T-cell (primary cell): ENCODE measurements around the gene AZGP1. TPM values are rescaled to one million over a fixed set of nuclear protein-coding genes. Genes with fewer than 3 reads are reported as not detected.

Source experiments
- ATAC-seq, 4 experiments: fragments of 200-7000 bp in 3 of 4; fragments of 150-1000 bp in 1 of 4; cut with Tn5 transposase; replicated peaks in 1 of 4; 1 replicate in 3 of 4; 2 replicates in 1 of 4; pipeline ENCODE4 v1.10.0; 2021; ENCODE audit warnings: moderate library complexity in 3 of 4, mild to moderate bottlenecking in 2 of 4, moderate number of reproducible peaks in 1 of 4
- CTCF ChIA-PET, 2 donors: fragments of 300-600 bp; sonication (Branson Sonifier 250); formaldehyde crosslinking; loops; one replicate each; lab custom pipeline; 2022; ENCODE audit warnings: antibody characterized with exemption in 2 of 2; lab: Charles Lee
- POLR2A ChIA-PET, 2 donors: fragments of 300-600 bp; sonication (Branson Sonifier 250); formaldehyde crosslinking; loops; one replicate each; lab custom pipeline; 2022; ENCODE audit warnings: antibody characterized with exemption in 2 of 2; lab: Charles Lee
- DNase-seq, 35 experiments: peaks; one replicate each; pipeline versions ENCODE4 v3.0.0 to v3.0.0-alpha.2; 2013 to 2023
- H3K27ac ChIP-seq: one replicate; pipeline ENCODE4 v1.5.1; 2013; ENCODE audit warnings: low read length
- H3K27me3 ChIP-seq, 2 experiments: replicated peaks in 1 of 2; 1 replicate in 1 of 2; 2 replicates in 1 of 2; pipeline versions ENCODE4 v1.6.1 to v1.7.0; 2013; ENCODE audit warnings: low read length in 1 of 2, mixed read lengths in 1 of 2; ENCODE audit not compliant: control insufficient read depth in 2 of 2, insufficient read depth in 2 of 2; ENCODE audit errors: extremely low read depth in 1 of 2
- H3K36me3 ChIP-seq, 2 donors: 1 replicate in 1 of 2; 2 replicates in 1 of 2; pipeline versions ENCODE4 v1.6.1 to v1.7.0; 2013; ENCODE audit warnings: low read length in 1 of 2; ENCODE audit not compliant: control insufficient read depth in 2 of 2, insufficient read depth in 1 of 2; ENCODE audit errors: extremely low read depth in 1 of 2
- H3K4me1 ChIP-seq, 2 experiments: 1 replicate in 1 of 2; 2 replicates in 1 of 2; pipeline versions ENCODE4 v1.6.1 to v1.7.0; 2013; ENCODE audit warnings: low read length in 2 of 2, mixed read lengths in 1 of 2; ENCODE audit not compliant: insufficient read depth in 2 of 2, control insufficient read depth in 1 of 2; ENCODE audit errors: extremely low read depth in 1 of 2
- H3K4me3 ChIP-seq, 2 donors: 1 replicate in 1 of 2; 2 replicates in 1 of 2; pipeline versions ENCODE4 v1.5.1 to v1.7.0; 2013; ENCODE audit warnings: mild to moderate bottlenecking in 2 of 2, low read length in 1 of 2, moderate library complexity in 1 of 2; ENCODE audit not compliant: control insufficient read depth in 1 of 2; ENCODE audit errors: extremely low read depth in 1 of 2
- H3K9me3 ChIP-seq: 2 replicates; pipeline ENCODE4 v1.7.0; 2013
- H3K27ac Mint-ChIP-seq, 2 donors: one replicate each; pipeline ENCODE4 v1.8.0; 2020 to 2021; ENCODE audit warnings: mild to moderate bottlenecking in 2 of 2, mixed read lengths in 2 of 2
- H3K27me3 Mint-ChIP-seq, 2 donors: one replicate each; pipeline ENCODE4 v1.8.0; 2021 to 2022; ENCODE audit warnings: mixed read lengths in 2 of 2
- H3K36me3 Mint-ChIP-seq: one replicate; pipeline ENCODE4 v1.8.0; 2021; ENCODE audit warnings: mixed read lengths
- H3K4me1 Mint-ChIP-seq, 3 donors: one replicate each; pipeline ENCODE4 v1.8.0; 2020 to 2022; ENCODE audit warnings: mixed read lengths in 3 of 3, mild to moderate bottlenecking in 1 of 3
- H3K4me3 Mint-ChIP-seq, 3 donors: one replicate each; pipeline ENCODE4 v1.8.0; 2020 to 2022; ENCODE audit warnings: mild to moderate bottlenecking in 3 of 3, mixed read lengths in 3 of 3, moderate library complexity in 3 of 3
- H3K9me3 Mint-ChIP-seq, 3 donors: one replicate each; pipeline ENCODE4 v1.8.0; 2020 to 2022; ENCODE audit warnings: mixed read lengths in 3 of 3
- WGBS: methylation state at CpG from one replicate; pipeline ENCODE4 v1.1.5; 2013; ENCODE audit warnings: missing lambda C conversion rate; ENCODE audit not compliant: insufficient coverage; 5-methylcytosine and 5-hydroxymethylcytosine counted together
- total RNA-seq, 35 experiments: library from RNA in 6 of 35; stranded (reverse) in 6 of 35; fragments of 120-200 nt in 1 of 35; gene quantifications; one replicate each; pipeline versions ENCODE4 v1.2.1 to v1.2.4 and lab custom pipeline; 2013 to 2026

Gene AZGP1
- total RNA-seq, 5 donors from 2014 or later (not counting 1 experiment from before 2014, with no cell fraction given): 0.56 to 1.3 (median 0.89) TPM; not detected in 2

- no peaks in the 10 kb centered on the region for H3K4me1 Mint-ChIP-seq
- WGBS: 54% methylated on average over 2 of the region's 14 CpGs
- Histone ChIP-seq H3K4me3 (no peak overlapping the region), H3K27me3 (peaks cover 0 to 8% of the 10 kb centered on the region in 2 experiments), H3K36me3 (no peaks in the 10 kb centered on the region), H3K9me3 (no peaks in the 10 kb centered on the region), H3K27ac (no peak overlapping the region), H3K4me1 (no peaks in the 10 kb centered on the region)
- H3K4me3 Mint-ChIP-seq: no peak overlapping the region
- CTCF ChIA-PET: no interaction called here
- ATAC-seq (no peak), DNase-seq (no peak)
- H3K27me3 Mint-ChIP-seq: peaks cover 5 to 8% of the 10 kb centered on the region in 2 donors
- H3K27ac Mint-ChIP-seq: no peak overlapping the region
- POLR2A ChIA-PET: interaction anchor here in 1 of 2 donors (0.5 kb wide), 1 partner anchor 13 kb away, joined by 3 read pairs; no protein-coding TSS in a partner anchor
- no peaks in the 10 kb centered on the region for H3K9me3 Mint-ChIP-seq
- H3K36me3 Mint-ChIP-seq: no peaks in the 10 kb centered on the region
Observed at GRCh38 chr7:100003711-100004661, 28.2 kb upstream of the AZGP1 start.

GRCh38 chr7:100000239-100000638, 24.4 kb upstream of the AZGP1 start:
- Mint-ChIP-seq H3K4me1 (peaks cover 15 to 20% (median 18%) of the 10 kb centered on the region in 3 donors), H3K36me3 (no peaks in the 10 kb centered on the region), H3K27me3 (peaks cover 0 to under 1% of the 10 kb centered on the region in 2 donors), H3K27ac (no peak overlapping the region), H3K9me3 (no peaks in the 10 kb centered on the region), H3K4me3 (no peak overlapping the region)
- Histone ChIP-seq H3K27me3 (no peaks in the 10 kb centered on the region), H3K9me3 (no peaks in the 10 kb centered on the region), H3K36me3 (no peaks in the 10 kb centered on the region), H3K4me1 (peaks cover 7 to 18% of the 10 kb centered on the region in 2 experiments), H3K27ac (no peak overlapping the region), H3K4me3 (no peak overlapping the region)
- DNase-seq: no peak
- CTCF ChIA-PET: interaction anchor here in 1 of 2 donors (0.7 kb wide), 1 partner anchor 516 kb away, joined by 5 read pairs; no protein-coding TSS in a partner anchor
- 87% methylated on average over 12 of the region's 13 CpGs for WGBS
- ATAC-seq: no peak
- POLR2A ChIA-PET: no interaction called here

GRCh38 chr7:99997545-99998137, 21.8 kb upstream of the AZGP1 start:
- DNase-seq (peak; percentile 54 to 85 (median 67)), ATAC-seq (peak; percentile 91 to 98 (median 96))
- H3K27ac Mint-ChIP-seq: peak overlapping the region; percentile 92 to 93
- Histone ChIP-seq H3K27me3 (peaks cover 0 to 1% of the 10 kb centered on the region in 2 experiments), H3K4me1 (peaks cover 7 to 18% of the 10 kb centered on the region in 2 experiments), H3K36me3 (no peaks in the 10 kb centered on the region), H3K9me3 (no peaks in the 10 kb centered on the region), H3K27ac (peak overlapping the region; percentile 79), H3K4me3 (peak overlapping the region; percentile 47)
- H3K27me3 Mint-ChIP-seq: peaks cover 0 to 3% of the 10 kb centered on the region in 2 donors
- H3K36me3 Mint-ChIP-seq: no peaks in the 10 kb centered on the region
- CTCF ChIA-PET: interaction anchor here in 1 of 2 donors (0.5 kb wide), 1 partner anchor 29 kb away, joined by 4 read pairs; no protein-coding TSS in a partner anchor
- peaks cover 15 to 20% (median 18%) of the 10 kb centered on the region in 3 donors for H3K4me1 Mint-ChIP-seq
- no peaks in the 10 kb centered on the region for H3K9me3 Mint-ChIP-seq
- whole genome bisulfite sequencing: 3% methylated on average over 30 of the region's 35 CpGs
- peak overlapping the region; percentile 69 to 79 (median 74) for H3K4me3 Mint-ChIP-seq
- POLR2A ChIA-PET: interaction anchor here in 1 of 2 donors (1.0 kb wide), 1 partner anchor 15 kb away, joined by 7 read pairs; no protein-coding TSS in a partner anchor

GRCh38 chr7:99996755-99997544, 21.1 kb upstream of the AZGP1 start:
- Histone ChIP-seq H3K27ac (peak overlapping the region; percentile 79), H3K27me3 (peaks cover 0 to 8% of the 10 kb centered on the region in 2 experiments), H3K4me3 (peak overlapping the region; percentile 44 to 47), H3K36me3 (no peaks in the 10 kb centered on the region), H3K4me1 (peaks cover 7 to 18% of the 10 kb centered on the region in 2 experiments), H3K9me3 (no peaks in the 10 kb centered on the region)
- H3K27me3 Mint-ChIP-seq: peaks cover 0 to 3% of the 10 kb centered on the region in 2 donors
- peak in 1 of 4 experiments; percentile 11 for ATAC-seq
- H3K27ac Mint-ChIP-seq: peak overlapping the region; percentile 92 to 93
- ChIA-PET POLR2A (interaction anchor here (0.7 to 1.0 kb wide), 2 partner anchors 16 to 81 kb away, joined by 3 to 7 read pairs; no protein-coding TSS in a partner anchor), CTCF (interaction anchor here (0.5 to 1.5 kb wide), 3 partner anchors 18 to 79 kb away, joined by 4 to 5 read pairs (median 4); partner anchors contain the start of gene ZKSCAN1 (in 1 of the 2))
- no peaks in the 10 kb centered on the region for H3K9me3 Mint-ChIP-seq
- H3K4me1 Mint-ChIP-seq: peaks cover 15 to 20% (median 18%) of the 10 kb centered on the region in 3 donors
- 57% methylated on average over 15 of the region's 15 CpGs for WGBS
- no peaks in the 10 kb centered on the region for H3K36me3 Mint-ChIP-seq
- DNase-seq: no peak
- peak overlapping the region; percentile 69 to 79 (median 74) for H3K4me3 Mint-ChIP-seq

- WGBS: 40% methylated on average over 1 of the region's 8 CpGs
- CTCF ChIA-PET: interaction anchor here in 1 of 2 donors (0.8 kb wide), 1 partner anchor 22 kb away, joined by 3 read pairs; no protein-coding TSS in a partner anchor
- Histone ChIP-seq H3K27ac (no peak overlapping the region), H3K9me3 (no peaks in the 10 kb centered on the region), H3K4me1 (peaks cover 7 to 22% of the 10 kb centered on the region in 2 experiments), H3K27me3 (peaks cover 0 to 16% of the 10 kb centered on the region in 2 experiments), H3K4me3 (no peak overlapping the region), H3K36me3 (no peaks in the 10 kb centered on the region)
- H3K4me3 Mint-ChIP-seq: no peak overlapping the region
- H3K9me3 Mint-ChIP-seq: no peaks in the 10 kb centered on the region
- no peak overlapping the region for H3K27ac Mint-ChIP-seq
- peaks cover 0 to 3% of the 10 kb centered on the region in 2 donors for H3K27me3 Mint-ChIP-seq
- ATAC-seq: no peak
- POLR2A ChIA-PET: no interaction called here
- no peak for DNase-seq
- no peaks in the 10 kb centered on the region for H3K36me3 Mint-ChIP-seq
- peaks cover 18 to 22% (median 18%) of the 10 kb centered on the region in 3 donors for H3K4me1 Mint-ChIP-seq
Observed at GRCh38 chr7:99994819-99995218, 19.0 kb upstream of the AZGP1 start.
